ENCODE data around the gene METTL4.

GRCh38 chr18:2547477-2548087 lies 23.7 kb downstream of the METTL4 start:
- TF ChIP-seq CTCF (IDR thresholded peaks at IDR 0.05) (peak; percentile 38 to 71 (median 56)), EP300 (IDR thresholded peaks at IDR 0.05) (no peak), POLR2A (IDR thresholded peaks at IDR 0.05) (no peak)
